Measurements from ENCODE around the gene AKAP8L.
"Not testable (repeated sequence)": the region's sequence is repeated elsewhere in the genome, so short reads cannot be mapped to it uniquely, and the experiment has no call there.

The AKAP8L gene

GRCh38 chr19:15352535-15352934, 66.3 kb downstream of the AKAP8L start:
- DNase-seq = not testable (repeated sequence)

DNA sequence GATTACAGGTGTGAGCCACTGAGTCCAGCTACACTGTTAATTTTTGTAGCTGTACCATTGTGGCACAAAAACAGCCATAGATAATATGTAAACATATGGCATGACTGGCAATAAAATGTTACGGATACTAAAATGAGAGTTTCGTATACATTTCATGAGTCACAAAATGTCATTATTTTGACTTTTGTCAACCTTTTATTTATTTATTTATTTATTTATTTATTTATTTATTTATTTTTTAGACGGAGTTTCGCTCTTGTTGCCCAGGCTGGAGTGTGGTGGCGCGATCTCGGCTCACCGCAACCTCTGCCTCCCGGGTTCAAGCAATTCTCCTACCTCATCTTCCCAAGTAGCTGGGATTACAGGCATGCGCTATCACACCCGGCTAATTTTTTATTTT, 77.5 kb downstream of the AKAP8L start:
- DNase-seq = not testable (repeated sequence)

DNA sequence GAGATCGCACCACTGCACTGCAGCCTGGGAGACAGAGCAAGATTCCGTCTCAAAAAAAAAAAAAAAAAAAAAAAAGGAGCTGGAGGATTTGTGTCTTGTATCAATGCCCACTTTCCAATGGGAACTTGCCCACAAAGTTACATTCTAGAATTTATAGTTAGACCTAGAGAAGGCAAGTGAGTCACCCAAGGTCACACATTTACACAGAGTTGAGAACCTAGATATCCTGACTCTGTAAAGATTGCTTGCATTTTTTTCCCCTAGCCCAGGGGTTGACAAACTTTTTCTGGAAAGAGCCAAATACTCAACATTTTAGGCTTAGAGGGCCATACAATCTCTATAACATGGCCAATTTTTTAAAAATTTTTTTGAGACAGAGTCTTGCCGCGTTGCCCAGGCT, 78.7 kb downstream of the AKAP8L start:
- DNase-seq = no peak

DNA sequence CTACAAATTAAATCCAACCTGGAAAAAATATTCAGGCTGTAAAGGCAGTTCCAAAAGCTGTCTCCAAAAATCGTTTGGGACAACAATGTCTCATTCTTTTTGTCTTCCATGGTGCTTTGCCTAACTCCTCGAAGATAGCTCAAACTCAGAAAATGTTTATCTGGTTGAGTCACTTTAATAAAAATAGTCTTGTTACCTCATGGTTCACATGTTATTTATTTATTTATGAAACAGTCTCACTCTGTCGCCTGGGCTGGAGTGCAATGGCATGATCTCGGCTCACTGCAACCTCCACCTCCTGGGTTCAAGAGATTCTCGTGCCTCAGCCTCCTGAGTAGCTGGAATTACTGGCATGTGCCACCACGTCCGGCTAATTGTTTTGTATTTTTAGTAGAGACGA, 81.6 kb downstream of the AKAP8L start:
- no peak for DNase-seq

DNA sequence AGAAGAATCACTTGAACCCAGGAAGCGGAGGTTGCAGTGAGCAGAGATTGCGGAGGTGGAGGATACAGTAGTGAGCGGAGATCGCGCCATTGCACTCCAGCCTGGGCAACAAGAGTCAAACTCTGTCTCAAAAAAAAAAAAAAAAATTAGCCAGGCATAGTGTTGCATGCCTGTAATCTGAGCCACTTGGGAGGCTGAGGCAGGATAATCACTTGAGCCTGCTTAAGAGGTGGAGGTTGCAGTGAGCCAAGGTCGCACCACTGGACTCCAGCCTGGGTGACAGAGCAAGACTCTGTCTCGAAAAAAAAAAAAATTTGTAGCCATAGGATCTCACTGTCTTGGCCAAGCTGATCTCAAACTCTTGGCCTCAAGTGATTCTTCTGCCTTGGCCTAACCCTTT, 82.8 kb downstream of the AKAP8L start:
- not testable (repeated sequence) for DNase-seq

- peak; percentile 87 for DNase-seq
Measured at GRCh38 chr19:15332311-15332996, 86.3 kb downstream of the AKAP8L start, which contains the start of gene BRD4. Gene BRD4 (minus strand): TSS chr19:15332539. CDS start chr19:15273099, 59,440 bp downstream.

DNA sequence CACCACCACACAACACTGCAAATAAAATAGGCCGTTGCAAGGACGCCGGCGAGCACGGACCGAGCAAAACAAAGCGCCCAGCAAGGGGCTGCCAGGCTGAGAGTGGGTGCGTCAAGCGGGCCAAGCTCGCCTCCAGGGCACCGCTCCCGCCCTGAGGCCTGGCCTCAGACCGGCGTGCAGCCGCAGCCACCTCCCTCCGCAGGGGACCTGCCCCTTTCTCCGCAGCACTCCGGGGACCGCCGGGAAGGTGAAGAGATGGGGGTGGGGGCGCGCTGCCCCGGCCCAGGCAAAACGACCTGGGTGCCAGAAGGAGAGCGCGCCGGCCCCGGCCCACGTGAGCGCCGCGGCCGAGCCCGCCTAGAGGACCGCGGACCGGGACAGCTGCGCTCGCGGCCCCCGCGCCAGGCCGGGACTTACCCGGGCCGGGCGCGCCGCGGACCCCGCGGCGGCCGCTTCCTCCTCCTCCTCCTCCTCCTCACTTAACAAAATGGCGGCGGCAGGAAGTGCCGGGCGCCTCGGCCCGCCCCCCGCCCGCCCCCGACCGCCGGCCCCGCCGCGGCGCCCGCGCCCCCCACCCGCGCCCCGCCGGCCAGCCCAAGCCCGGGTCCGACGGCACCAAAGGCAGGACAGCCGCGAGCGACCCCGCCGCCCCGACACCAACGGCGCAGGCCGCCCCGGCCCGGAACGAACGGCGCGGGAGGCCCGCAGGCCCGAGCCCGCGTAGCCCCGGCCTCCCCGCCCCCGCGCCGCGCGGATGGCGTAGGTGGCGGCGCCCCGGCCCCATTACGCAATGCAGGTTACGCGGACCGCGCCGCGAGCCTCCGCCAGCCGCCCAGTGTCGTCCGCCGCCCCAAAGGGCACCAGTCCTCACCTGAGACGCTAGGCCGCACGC, 87.1 kb downstream of the AKAP8L start:
- DNase-seq = peak; percentile 78

DNA sequence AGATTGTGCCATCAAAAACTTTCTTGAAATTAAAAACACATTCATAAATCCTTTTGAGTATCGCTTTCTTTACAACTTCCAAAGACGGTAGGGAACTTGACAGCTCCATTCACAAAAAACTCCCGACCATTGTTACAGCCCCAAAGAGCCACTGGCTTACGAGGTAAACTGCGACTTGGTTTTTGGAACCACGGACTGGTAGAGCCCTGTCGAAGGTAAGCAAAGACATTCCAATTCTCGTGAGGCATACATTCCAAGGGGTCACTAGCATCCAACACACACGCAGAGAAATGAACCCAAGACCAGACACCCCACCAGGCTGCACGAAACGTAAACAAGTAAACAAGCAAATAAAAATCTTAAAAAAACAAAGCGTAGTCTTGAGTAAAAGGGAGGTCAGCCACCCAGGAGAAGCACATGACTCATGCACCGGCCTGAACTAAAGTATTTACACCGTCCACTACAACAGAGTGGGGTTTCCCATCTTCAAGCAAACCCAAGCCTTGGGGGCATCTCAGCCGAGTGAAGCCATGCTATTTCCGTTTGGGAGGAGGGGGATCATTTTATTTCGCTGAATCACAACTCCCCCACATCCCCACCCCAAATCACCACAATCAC, 87.9 kb downstream of the AKAP8L start:
- DNase-seq = peak; percentile 34
